NK-92 (cell line): ENCODE results near the gene KIF1C.

Experiments used
- DNase-seq: peaks from one replicate; lab custom pipeline; 2025; ENCODE audit not compliant: unreplicated experiment; lab: John Stamatoyannopoulos, UW

Gene KIF1C

DNA sequence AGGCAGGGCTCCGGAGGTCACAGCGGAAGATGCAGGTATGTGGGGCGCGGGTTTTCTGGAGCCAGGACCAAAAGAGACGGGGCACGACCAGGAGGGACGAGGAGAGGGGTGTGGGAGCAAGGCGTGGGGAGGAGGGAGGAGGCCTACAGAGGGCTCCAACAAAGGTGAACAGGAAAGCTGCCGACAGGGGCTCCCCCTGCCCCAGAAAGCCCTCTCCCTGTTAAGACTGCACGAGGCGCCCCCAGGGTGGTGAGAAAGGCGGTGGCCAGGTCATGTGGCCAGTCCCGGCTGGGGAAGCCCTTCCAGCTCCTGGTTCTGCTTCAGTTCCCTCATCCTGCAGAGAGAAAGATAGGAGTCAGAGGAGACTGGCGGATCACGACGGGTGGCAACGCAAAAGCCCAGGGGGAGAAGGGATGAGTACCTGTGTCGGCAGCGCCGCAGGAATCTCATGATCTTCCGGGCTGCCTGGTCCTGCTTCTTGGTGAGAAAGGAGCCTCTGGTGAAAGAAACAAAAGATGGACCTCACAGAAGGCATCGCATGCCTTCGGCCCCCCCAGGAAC lies 29.2 kb upstream of the KIF1C start:
- DNase-seq, result no peak

GRCh38 chr17:4969047-4969550 lies 28.7 kb upstream of the KIF1C start:
- no peak for DNase-seq

GRCh38 chr17:4969551-4970173 lies 28.1 kb upstream of the KIF1C start:
- DNase-seq, result no peak

GRCh38 chr17:4970273-4970672 lies 27.5 kb upstream of the KIF1C start:
- no peak for DNase-seq

DNA sequence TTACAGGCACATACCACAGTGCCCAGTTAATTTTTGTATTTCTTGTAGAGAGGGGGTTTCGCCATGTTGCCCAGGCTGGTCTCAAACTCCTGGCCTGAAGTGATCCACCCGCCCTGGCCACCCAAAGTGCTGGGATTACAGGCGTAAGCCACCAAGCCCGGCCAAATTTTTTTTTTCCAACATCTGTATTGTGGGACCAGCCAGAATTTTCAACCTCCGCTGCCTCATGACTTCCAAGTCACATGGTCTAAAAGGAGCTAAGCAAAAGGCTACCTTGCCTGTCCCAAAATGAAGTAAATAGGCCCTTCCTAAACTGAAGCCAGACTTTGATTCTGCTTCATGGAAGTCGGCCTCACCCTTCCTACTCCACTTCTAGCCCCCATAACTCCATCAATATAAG lies 25.9 kb upstream of the KIF1C start:
- no peak for DNase-seq

DNA sequence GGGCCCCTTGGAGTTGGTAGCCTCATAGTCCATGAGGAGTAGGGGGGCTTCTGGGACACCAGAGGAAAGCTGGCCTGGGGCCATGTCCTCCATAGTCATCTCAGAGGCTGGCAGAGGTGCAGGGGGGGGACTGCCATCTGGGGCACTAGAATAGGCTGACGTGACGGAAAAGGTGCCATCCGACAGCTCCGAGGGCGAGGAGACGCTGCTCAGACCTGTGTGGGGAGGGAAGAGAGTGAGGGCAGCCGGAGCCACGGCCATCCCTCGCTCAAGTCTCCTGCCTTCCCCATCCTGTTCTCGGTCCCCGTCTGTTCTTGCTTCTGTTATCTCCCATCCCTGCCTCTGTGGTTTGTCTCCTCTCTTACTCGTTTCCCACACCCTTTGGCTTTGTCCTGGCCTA lies 25.4 kb upstream of the KIF1C start:
- no peak for DNase-seq

GRCh38 chr17:4972752-4973151 lies 25.0 kb upstream of the KIF1C start:
- DNase-seq, result no peak

DNA sequence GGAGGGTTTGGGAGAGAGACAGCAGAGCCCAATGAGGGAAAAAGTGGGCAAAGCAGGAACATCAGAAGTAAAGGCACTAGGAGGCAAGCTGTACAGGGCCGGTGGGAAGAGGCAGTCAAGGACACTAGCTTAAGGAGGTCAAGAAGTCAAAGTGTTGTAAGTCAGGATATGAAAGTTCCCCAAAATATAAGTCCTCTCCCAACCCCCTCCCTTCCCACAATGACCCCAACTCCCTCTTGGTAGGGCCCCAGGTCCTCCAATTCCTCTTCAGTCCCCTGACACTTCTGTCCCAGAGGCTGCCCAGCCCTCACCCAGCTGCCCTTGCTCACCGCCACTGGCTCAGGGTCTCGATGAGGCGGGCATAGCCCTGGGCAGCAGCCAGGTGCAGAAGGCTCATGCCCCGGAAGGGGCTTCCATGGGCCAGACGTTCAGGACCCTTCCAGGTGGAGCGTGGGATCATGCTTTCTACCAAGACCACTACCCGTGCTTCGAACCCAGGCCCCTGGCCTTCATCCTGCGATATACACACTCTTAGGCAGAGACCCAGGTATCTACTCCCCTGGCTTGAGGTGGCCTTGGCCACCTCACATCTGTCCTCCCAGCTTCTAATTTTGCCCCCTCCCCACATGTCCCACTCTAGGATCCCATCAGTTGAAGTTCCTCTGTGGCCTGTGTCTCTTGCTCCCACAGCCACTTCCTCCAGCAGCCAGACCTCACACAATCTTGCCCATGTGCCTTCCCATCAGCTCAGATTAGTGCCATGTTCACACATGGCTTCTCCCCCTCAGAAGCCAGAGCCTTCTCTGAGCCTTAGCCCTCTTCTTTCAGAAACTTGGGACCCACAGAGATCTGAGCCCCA lies 24.3 kb upstream of the KIF1C start:
- DNase-seq, result no peak

DNA sequence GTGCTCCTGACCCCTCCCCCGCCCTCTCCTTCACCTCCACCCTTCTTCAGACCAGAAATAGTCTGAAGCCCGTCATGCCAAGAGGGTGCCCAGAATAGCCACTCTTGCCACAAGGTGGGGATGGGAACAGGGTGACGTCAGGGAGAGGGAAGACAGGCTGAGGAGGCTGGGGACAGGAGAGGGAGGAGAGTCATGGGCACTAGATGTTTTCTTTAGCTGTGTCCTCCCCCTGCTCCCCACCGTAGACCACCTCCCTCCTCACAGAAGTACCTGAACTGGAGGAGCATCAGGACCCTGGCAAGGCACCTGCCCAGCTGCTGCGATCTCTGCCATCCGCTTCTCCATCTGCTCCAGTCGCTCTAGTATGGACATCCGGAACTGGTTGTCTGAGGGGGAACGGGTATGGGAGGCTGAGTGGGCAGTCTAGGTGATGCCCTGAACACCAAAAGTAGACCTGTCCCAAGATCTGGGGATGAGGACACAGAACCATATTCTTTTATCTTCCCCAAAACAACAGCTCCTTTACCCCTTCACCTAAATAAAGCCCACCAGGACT lies 23.6 kb upstream of the KIF1C start:
- DNase-seq, result no peak

- no peak for DNase-seq
Observed at GRCh38 chr17:4978726-4979125, 19.0 kb upstream of the KIF1C start.

DNA sequence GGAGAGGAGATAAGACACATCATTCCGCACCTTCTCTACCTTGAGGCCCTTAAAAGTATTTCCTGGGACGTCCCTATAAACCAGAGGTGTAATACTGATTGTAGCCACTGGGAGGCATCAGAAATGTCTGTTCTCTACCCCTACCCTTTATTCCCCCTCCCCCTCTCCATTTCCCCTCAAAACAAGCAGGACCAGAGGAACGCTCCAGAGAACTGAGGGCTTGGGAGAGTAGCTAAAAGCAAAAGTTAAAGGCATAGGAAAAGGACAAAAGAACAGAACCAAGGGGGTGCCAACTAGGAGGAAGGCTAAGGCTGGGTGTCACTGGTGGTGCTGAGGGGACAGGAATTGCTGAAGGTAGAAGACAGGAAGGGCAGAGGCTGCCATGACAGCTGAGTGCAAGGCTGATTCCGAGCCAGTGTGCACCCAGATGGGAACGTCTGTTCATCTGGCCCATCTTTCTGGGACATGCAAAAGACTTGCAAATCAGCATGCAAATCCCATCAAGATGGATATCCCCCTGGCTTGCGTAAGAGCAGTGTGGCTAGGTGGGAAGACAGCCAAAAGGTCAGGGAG lies 17.0 kb upstream of the KIF1C start:
- no peak for DNase-seq

DNA sequence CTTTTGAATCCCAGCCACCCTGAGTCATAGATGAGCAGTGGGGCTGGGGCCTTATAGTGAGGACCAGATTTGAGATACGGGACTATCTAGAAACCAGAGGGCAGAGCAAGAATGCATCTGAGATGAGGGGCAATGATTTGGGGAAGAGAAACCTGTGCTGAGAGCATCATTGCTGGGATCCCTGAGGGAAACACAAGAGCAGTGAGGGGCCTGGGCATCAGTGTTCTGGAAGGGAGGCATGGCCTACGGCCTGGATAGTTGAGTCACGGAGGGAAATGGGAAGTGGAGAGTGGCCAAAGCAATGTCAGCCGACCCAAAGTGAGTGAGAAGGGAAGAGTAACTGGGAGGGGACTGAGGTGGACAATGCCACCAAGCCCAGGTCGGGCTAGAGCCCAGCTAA lies 15.4 kb upstream of the KIF1C start:
- no peak for DNase-seq

DNA sequence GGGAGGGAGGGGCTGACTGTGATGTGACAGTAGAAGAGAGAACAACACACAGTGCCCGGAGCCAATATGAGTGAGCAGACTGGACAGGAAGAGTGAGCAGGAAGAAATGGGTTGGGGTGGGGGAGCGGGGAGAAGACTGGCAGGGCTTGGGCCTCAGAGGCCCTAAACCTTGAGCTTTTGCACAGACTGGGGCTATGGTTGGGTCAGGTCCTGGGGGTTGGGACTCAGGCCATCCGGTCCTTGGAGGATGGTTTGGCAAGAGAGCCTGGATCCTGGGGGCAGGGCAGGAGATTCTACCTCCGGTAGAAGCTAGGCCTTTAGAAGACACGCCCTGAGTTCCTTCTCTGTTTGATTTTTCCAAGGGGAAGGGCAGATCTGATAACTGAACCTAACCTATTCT lies 11.3 kb upstream of the KIF1C start:
- DNase-seq, result no peak

DNA sequence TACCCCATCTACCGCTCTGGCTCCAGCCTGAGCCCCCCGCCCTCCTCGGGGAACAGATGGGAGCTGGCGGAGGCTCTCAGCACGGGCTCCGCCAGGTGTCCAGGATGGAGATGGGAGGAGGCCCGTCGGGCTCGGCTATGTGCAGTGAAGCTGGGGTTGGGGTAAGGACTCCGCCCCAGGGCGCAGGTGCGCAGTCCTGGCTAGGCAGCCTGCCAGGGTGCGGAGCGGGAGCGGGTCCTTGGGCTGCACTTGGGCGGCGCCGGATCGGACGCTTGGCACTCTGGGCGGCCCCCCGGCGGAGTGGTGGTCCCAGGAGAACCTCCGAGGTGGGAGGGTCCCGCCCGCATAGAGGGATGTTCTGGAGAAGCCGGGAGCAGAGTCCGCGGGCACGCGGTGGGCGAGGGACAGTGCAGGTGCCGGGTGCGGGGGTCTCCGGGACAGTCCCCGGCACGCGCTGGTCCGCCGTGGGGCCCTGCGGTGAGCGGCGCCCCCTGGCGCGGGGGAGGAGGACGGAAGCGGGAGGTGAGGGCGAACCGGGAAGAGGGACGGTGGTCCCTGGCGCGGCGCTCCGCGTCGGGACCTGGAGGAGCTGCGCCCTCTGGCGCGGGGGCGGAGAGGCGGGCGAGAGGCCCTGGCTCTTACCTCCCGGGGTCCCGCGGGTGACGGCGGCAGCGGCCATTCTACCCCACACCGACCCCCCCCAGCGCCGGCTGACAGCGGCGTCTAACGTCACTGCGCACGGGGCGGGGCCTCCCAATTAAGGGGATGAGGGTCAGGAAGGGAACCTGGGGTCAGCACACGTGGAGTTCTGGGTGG lies 10.6 kb upstream of the KIF1C start, which contains the start of gene CAMTA2:
TSS of gene CAMTA2 (minus strand) at position 725 of the 816 bp plus-strand sequence. CDS start 1,453 bp downstream, outside the sequence.
- DNase-seq, result no peak

DNA sequence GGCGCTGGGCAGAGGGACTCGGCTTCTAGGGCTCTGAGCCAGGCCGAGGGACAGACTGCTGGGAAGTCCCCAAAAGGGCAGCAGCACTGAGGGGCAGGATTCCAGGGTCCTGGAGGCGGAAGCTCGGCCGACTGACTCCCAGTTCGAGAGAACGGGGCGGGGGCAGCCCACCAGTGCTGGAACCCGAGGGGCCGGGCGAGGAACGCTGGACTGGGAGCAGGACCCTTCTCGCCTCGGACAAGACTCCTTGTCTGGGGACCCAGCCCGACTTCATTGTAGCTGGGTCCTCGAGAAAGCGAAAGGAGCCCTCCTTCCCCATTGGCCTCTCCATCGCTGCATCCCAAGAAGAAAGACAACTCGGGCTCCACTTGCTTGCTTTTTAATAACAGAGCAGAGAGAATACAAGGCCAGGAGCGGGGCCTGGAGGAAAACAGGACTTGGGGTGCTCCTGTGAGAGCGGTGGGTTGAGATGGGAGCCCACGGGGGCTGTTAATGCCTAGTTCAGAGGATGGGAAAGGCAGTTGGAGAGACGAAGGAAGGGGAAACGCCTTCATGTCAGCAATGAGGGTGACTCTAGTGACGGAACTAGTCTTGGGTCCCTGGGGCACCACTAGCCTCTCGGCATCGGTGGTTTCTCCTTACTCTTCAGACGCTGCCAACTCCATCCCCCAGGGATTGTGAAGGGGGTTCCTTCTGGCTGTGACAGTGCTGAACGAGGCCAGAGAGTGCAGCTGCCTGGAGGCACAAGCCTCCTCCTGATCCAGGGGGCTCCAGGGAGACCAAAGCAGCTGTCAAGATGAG lies 9.8 kb upstream of the KIF1C start:
- DNase-seq, result no peak

DNA sequence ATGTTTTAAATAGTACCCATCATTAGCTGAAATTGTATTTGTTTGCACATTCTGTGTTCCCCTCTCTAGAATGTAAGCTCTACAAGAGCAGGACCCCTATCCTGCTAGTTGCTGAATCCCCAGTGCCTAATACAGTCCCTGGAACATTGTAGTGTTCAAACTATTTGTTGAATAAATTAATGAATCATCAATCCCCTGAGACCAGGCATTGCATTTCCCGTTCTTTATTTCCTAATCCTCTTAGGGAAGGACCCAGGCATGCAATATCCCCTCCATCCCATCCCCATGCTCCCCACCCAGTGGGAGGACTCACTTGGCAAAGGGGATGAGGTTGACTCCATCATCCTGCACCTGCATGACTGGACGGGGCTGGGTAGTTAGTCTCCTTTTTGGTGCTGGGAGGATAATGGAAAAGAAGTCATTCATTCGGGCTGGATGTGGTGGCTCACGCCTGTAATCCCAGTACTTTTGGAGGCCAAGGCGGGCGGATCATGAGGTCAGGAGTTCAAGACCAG lies 3.6 kb upstream of the KIF1C start:
- DNase-seq, result no peak

DNA sequence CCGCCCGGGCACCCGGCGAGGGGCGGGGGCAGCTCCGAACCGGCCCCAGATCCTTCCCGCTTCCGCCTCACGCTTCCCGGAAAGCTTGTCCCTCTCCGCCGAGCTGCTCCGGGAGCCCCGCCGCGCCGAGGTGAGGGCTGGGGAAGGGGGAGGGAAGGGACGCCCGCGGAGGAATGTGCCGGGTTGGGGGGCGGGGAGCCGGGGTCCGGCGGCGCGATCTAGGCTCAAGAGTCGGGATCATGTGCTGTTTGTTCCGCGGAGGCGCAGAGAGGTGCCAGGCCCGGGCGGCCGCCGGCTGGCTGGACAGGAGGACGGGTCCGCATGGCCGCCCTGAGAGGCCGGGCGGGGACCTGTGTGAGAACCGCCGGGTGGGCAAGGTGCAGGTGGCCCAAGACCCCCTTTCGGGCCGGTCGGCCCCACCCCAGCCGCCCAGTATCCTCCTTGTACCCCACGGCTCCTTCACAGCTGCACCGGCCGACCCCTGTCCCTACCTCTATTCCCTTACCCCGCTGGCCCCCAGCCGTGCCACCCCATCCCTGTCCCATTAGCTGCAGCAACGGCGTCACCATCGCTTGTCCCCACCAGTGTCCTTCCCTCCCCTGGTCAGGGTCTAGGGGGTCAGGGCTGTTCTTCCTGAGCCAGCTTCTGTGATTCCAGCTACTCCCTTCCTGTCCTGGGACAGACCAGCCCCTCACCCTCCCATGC lies 429 bp downstream of the KIF1C start:
- no peak for DNase-seq

DNA sequence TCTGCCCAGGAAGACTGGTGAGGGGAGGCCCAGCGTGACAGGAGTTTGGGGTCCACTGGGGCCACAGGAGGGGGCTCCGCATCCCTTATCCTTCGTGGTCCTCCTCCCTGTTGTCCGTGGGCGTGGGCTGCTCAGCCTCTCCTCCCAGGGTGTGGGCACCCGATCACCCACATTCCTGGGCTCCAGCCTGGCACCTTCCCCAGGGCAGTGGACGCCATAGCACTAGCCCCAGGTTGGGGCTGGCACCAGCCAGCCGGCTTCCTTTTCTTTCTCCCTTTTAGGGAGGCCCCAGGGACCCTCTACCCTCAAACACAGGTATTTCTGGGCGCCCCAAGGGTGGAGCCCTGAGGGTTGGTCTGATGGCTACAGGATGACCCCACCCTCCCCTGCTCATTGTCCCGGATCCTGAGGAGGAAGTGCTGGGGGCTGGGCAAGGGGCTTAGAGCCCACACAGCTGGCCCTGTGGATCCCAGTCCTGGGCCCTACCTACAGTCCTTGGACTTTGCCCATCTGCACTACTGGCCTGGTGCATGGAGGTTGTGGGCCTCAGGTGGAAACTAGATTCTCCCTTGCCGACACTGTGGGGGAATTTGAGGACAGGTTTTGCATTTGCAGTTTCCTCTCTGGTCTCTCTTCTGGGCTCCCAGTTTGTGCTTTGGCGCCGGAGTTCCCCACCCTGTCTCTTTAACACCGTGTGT lies 1.1 kb downstream of the KIF1C start:
- no peak for DNase-seq
